ENCODE data around the gene RPL35.
"Not testable (repeated sequence)": the region's sequence is repeated elsewhere in the genome, so short reads cannot be mapped to it uniquely, and the experiment has no call there.

The RPL35 gene

DNA sequence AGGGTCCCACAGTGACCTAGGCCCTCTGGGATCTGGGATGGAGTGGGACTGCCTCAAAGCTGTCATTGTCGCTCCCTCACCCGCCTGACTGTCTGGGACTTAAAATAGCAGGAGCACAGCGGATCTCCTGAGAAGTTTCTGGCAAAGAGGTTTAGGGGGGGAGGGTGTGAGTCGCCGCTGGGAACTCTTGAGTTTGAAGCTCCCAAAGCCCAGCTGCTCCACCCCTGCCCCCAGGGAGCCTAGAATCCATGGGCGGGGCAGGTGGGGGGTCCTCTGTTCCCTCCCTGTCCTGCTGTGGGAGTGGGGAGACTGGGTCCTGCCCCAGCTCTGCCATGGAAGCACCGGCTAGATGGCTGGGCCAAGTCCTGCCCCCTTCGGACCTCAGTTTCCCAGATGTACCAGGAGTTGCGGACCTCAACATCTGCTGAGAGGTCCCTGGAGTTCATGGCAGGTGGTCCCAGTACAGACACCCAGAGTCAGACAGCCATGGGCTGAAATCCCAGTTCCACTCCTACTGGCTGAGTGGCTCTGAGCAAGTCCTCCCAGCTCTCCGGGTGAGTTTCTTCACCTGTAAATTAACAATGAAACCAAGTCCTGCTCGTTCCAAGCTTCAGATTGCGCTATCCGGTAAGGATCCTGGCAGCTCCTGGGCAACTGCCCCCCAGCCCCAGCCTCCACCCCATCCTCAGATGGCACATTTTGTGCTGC, 9.5 kb downstream of the RPL35 start:
- no peak for DNase-seq

DNA sequence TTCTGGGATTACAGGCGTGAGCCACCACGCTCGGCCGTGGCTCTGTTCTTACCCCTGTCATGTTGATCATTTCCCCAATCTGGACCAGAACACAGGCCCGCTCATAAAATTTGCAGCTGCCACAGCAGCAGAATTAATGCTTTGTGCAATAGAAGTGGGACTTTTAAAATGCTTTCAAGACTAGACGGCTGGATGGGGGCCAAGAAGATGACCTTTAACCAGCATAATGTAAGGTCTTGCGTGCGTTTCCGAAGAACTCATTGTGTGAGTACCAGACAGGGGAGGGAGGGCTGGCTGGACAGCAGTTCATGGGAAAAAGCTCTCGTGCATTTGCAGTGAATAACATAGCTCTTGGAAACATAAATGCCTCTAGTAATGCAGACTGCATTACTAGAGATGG, 12.0 kb downstream of the RPL35 start:
- DNase-seq = no peak

- DNase-seq = no peak
Observed at GRCh38 chr9:124846969-124847368, 14.8 kb downstream of the RPL35 start.

DNA sequence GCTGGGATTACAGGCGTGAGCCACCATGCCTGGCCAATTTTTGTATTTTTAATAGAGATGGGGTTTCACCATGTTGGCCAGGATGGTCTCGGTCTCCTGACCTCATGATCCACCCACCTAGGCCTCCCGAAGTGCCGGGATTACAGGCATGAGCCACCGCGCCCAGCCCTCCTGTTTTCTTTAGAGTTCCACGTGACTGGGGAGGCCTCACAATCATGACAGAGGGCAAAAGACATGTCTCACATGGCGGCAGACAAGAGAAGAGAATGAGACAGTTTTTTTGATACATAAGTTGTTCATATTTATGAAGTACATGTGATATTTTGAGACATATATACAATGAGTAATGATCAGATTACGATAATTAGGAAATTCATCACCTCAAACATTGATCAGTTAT, 15.3 kb downstream of the RPL35 start:
- DNase-seq = not testable (repeated sequence)

DNA sequence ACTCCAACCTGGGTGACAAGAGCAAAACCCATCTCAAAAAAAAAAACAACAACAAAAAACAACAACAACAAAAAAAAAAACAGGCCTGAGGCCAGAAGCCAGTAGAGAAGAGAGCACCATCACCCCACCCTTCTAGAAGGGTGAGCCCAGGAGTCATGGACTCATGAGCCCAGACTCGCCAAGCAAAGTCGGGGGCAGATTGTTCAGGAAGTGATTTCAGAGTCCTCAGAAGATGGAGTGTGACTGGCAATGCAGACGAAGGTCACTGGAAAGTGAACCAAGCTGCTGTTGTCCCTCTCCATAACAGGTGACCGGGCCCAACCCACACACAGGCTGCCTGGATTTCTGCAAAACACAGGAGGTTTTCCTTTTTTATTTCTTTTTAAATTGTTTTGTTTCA, 17.5 kb downstream of the RPL35 start:
- DNase-seq = no peak

DNA sequence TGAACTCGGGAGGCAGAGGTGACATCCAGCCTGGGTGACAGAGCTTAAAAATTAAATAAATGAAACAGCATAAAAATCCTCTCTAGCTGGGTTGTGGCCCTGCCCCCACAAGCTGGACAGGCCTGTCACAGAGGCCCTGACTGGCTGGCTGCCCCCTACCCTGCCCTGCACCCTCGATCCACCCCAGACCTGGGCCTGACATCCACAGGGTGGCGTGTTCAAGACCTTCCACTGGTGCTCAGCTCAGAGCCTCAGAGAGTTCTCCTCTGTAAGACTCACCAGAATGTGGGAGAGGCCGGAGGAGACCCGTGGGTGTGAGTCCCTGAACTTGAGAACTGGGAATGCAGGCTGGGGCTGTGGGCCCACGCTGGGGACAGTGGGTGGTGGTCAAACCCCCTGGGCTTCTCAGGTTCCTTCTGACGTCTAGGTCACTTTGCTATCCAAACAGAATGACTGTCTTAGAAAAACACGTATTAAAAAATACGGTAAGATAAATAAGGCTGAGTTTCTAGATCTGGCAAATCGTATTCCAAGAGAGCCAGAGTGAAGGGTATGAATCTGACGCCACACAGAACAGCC, 18.2 kb downstream of the RPL35 start:
- DNase-seq = no peak

DNA sequence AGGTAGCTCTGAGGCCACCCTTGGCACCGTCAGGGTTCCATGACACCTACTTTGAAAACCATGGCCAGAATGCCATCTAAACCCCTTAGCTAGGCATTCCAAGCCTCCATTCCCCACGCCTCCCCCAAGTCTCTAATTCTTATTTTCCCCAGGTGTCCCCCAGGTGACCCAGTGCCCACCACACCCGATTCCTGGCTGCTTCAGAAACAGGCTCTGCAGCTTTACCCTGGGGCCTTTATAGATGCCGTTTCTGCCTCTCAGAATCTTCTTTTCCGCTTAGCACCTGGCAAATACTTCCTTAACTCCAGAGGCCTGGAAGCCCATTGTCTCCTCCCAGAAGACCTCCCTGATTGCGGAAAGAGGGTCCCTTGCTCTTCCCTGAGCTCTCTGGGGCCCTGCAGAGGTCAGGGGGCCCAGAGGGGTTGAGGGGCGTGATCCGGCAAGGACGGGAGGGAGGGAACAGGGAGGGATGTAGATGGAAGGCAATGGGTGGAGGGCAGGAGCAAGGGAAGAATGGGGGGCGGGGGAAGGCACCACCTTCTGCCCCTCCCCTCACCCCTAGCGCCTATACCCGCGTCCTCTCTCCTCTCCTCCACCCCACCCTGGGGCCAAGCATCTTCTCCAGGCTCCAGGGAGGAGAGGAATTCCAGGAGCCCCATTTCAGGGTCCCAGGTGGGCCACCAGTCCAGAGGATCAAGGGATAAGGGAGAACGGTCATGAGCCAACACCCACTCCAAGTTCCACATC, 20.5 kb downstream of the RPL35 start:
- DNase-seq = no peak

- no peak for DNase-seq
Observed at GRCh38 chr9:124840300-124840833, 21.4 kb downstream of the RPL35 start.

DNA sequence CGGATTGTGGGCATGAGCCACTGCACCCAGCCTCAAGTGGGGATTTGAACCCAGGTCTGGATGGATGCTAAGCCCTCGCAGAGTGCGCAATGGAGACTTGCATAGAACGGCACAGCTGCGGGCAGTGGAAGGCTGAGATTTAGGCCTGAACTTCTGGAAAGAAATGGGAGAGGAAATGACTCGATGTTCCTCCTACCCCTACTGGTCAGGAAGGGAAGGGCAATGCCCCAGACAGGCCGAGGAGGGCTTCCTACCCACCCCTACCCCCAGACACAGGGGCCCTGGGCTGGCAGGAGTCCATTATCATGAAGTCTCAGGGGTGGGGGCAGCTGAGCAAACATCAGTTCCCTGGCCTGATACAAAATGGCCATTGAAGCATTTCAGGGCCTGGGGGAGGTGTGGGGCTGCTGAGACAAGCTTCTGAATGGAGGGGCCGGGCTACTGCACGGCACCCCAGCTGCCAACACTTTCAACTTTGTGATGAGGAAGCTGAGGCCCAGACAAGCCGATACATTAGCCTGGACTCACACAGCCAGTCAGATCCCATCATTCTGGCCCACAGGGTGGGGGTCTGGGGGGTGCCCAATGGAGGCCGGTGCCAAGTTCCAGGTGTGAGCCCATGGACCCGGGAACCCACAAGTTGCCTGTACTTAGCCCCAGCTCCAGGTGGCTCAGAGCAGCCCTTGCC, 22.0 kb downstream of the RPL35 start:
- no peak for DNase-seq

DNA sequence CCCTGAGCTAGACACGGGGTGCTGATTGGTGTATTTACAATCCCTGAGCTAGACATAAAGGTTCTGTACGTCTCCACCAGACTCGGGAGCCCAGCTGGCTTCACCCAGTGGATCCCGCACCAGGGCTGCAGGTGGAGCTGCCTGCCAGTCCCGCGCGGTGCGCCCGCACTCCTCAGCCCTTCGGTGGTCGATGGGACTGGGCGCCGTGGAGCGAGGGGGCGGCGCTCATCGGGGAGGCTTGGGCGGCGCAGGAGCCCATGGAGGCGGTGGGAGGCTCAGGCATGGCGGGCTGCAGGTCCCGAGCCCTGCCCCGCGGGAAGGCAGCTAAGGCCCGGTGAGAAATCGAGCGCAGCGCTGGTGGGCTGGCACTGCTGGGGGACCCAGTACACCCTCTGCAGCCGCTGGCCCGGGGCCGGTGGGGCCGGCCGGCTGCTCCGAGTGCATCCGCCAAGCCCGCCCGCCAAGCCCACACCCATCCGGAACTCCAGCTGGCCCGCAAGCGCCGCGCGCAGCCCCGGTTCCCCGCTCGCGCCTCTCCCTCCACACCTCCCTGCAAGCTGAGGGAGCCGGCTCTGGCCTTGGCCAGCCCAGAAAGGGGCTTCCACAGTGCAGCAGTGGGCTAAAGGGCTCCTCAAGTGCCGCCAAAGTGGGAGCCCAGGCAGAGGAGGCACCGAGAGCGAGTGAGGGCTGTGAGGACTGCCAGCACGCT, 23.0 kb downstream of the RPL35 start:
- DNase-seq = not testable (repeated sequence)

GRCh38 chr9:124838132-124838531, 23.6 kb downstream of the RPL35 start:
- DNase-seq = not testable (repeated sequence)

GRCh38 chr9:124835026-124835557, 26.7 kb downstream of the RPL35 start:
- DNase-seq = no peak

- no peak for DNase-seq
Observed at GRCh38 chr9:124834591-124834990, 27.2 kb downstream of the RPL35 start.

DNA sequence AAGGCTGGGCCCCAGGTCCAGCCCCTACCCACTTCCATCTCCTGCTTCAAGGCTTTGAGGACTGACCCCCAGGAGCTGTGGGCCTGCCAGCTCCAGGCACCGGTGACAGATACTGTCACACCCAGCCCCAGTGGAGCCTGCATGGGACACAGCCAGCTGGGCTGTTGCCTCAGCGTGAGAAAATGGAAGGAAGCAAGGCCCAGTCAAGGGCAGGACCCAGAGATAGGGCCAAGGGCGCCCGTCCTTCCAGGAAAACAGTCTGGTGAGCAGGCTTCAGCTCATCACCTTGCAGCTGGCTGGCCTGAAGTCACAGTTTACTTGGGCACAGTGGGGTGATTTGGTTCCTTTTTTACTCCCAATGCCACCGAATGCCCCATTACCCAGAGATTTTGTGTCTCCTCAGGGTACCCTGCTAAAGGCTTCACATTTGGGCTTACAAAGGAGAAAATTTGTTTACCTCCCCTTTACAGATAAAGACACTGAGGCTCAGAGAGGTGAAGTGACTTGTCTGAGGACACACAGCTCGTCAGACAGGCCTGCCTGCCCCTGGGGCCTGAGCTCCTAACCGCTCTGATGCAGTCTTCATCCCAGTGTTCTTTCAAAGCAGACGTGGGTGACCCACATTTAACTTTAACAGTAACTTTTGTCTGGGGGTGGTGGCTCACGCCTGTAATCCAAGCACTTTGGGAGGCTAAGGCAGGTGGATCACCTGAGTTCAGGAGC, 30.0 kb downstream of the RPL35 start:
- DNase-seq = no peak

DNA sequence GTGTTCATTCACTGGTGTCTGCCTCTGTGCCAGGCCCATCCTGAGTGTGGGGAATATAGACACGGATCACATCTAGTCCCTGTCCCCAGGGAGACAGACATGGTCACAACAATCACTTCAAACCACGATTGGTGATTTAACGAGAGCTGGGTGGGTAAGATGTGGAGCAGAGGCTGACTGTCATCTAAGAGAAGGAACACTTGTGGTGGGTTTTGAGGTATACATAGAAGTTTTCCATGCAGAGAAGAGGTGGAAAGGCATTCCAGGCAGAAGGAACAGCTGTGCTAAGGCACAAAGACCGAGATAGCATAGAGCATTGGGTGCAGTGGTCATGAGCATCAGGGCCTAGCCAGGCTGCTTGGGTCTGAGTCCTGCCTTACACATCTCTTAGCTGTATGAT, 31.2 kb downstream of the RPL35 start:
- no peak for DNase-seq

DNA sequence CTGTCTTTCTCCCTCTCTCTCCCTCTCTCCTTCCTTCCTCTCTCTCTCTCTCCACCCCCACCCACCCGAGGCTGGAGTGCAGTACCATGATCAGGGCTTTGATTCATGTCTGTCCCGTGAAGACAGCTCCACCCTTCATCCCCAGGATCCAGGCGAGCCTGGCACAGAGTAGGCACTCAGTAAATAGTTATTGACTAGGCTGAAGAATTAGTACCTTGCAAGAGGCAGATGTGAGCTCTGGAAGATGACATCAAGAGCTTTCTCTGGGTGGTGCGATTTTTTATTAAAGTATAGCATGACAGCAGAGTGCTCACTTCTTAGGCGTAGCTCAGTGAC, 32.5 kb downstream of the RPL35 start:
- no peak for DNase-seq

- DNase-seq = no peak
Observed at GRCh38 chr9:124828489-124829333, 33.0 kb downstream of the RPL35 start.

DNA sequence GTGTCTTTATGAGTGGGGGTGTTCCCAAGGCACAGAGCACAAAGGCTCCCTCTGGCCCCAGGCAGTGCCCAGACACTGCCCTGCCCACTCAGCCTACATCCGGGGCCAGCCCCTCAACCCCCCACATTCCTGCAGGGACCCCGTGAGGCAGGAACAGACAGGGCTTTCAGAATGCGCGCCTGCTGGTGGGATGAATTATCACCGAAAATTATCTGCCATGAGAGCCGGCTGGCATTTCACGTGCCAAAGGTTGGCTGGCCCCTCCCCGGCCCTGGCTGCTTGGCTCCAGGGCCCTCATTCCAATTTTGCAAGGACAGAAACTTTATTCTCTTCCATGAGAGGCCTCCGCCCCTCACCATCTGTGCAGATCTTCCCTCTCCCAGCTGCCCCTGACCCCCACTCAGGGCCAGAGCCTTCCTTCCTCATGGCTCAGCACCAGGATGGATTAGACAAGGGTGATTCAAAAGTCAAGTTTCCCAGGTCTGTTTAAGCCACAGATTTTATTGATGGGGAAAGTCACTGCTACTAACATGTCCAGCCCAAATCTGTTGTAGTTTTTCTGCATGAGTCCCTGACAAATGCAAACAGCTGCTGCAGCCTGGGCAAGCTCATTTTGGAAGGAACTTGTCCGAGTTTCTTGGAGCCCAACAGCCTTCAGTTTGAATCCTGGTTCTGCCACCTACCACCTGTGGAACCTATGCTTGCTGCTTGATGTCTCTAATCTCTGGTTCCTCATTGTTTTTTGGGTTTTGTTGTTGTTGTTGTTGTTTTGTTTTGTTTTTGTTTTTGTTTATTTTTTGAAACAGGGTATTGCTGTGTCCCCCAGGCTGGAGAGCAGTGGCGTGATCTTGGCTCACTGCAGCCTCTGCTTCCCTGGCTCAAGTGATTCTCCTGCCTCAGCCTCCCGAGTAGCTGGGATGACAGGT, 40.8 kb downstream of the RPL35 start:
- DNase-seq = no peak

DNA sequence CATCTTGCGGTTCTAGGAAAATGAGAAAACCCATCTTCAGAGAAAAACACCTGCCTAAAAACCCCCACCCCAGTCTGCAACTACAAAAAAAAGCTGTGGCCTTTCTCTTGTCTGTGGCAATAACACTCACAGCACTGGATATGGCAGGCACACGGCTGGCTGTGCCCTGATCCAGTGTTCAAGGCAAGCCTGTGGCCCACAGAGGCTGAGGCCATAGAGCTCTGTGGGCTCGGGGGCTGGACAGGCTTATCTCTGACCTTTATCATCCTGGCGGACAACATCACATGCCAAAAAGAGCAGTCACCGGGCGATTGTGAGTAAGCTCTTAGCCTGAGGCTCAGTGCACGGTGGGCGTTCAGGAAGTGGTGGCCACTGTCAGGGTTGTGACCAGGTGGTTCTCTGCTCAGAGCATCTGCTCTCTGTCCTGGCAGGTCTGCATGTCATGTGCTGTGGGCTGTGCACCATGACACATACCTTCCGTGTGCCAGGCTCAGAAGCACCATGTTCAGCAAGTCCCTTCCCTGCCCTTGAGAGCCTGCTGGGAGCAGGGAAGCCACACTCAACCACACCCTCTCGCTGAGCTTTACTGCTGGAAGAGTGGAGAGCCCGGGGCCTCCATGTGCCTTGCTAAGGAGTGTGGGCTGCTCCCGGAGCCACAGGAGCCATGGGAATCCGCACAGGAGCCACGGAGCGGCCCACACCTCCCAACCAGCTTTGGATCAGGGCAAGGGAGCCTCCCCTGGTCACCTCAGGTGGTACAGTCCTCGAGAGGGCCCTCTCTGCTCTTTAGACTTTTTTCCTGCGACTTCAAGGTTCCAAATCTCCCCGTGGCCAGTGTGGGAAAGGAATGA, 43.1 kb downstream of the RPL35 start:
- DNase-seq = no peak

Measured in AML-193 (cell line).